HG02571 (cell line): Measurements from ENCODE around the gene SH3RF3.

Experiments
- ATAC-seq: cut with Tn5 transposase; IDR thresholded peaks from one replicate; pipeline ENCODE4 v1.9.1; 2021; ENCODE audit warnings: mild to moderate bottlenecking, moderate library complexity; ENCODE audit not compliant: unreplicated experiment

SH3RF3 gene

GRCh38 chr2:109197491-109198418 lies 68.8 kb downstream of the SH3RF3 start:
- ATAC-seq = no peak

DNA sequence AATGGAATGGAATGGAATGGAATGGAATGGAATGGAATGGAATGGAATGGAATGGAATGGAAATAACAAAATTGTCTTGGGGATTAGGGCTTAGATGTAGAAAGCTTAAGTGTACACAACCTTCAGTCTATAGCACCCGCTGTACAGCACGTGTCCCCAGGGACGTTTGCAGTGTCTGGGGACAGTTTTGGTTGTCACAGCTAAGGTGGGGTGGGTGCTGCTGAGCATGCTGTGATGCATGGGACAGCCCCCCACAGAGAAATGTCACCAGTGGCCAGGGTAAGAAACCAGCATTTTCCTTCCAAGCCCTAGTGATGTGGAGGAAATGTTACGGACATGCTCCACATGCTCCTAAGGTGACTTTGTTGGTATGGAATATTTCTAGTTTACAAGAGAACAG lies 70.8 kb downstream of the SH3RF3 start:
- no peak for ATAC-seq

- ATAC-seq = no peak
Observed at GRCh38 chr2:109200616-109201464, 71.8 kb downstream of the SH3RF3 start.

DNA sequence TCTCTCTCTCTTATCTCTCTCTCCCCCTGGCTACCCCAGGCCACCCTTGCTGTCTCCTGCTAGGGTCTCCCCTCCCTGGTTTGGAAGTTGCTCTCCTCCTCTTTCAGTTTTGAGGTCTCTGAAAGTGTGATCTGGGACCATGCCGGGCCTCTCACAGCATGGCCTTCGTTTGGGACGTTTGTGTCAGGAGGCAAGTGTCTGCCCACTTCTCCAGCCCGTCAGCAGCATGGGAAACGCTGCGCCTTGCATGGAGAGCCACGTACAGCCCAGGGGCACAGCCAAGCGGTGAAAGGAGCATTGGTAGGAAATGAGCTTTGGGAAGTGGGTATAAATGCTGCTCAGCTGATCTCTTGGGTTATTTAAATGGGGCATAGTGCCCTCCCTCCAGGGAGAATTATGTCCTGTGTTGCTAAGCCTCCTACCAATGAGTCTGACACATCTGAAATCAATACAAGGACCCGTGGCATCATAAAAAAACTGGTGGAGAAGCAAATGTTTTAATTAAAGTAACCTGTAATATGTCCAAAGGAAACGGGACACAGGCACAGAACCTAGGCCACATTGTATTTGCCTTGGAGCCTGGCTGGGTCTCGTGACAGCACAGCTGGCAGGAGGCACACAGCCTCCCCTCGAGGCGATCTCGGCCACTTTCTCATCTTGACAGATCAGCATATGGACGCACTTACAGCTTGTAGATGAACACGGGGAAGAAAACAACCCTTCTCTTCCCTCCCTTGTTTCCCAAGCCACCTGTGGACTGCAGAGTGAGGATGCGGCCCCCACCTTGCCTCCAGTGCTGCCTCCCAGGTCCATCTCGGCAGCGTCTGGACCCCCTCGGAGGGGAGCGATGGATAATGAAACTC lies 72.7 kb downstream of the SH3RF3 start:
- ATAC-seq = no peak

DNA sequence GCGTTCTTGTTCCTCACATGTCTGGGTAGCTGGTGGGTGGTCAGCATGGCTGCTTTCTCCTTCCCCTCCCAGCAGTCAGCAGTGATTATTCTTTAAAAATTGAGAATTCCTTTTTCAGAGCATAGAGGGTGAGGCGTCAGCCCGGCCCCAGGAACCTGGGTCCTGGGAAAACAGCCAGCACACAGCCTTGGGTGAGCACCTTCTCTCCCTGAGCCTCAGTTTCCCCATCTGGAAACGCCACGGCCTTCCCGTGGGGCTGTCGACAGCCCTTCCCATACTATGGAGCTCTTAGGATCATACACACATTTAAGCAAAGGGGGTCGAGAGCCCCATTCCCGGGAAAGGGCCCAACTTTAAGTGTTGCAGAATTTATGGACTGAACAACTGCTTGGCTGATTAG lies 73.5 kb downstream of the SH3RF3 start:
- ATAC-seq = no peak

- no peak for ATAC-seq
Observed at GRCh38 chr2:109203246-109204011, 74.4 kb downstream of the SH3RF3 start.

DNA sequence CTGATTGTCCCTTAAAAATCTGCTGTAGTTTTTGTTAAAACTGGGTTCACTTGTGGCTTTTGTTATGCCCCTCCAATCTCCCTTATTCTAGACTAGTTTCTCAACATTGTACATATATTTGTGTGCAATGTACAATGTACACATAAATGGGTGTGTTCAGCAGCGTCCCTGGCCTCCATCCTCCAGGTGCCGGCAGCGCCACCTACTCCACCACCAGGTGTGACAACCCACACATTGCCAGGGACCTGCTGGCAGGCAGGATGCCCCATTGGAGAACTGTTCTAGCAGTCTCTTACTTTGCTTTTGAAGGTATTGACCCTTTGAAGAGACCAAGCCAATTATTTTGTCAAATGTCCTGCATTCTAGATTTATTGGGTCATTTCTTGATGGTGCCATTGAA lies 75.4 kb downstream of the SH3RF3 start:
- no peak for ATAC-seq

- ATAC-seq = no peak
Observed at GRCh38 chr2:109205447-109205846, 76.4 kb downstream of the SH3RF3 start.

DNA sequence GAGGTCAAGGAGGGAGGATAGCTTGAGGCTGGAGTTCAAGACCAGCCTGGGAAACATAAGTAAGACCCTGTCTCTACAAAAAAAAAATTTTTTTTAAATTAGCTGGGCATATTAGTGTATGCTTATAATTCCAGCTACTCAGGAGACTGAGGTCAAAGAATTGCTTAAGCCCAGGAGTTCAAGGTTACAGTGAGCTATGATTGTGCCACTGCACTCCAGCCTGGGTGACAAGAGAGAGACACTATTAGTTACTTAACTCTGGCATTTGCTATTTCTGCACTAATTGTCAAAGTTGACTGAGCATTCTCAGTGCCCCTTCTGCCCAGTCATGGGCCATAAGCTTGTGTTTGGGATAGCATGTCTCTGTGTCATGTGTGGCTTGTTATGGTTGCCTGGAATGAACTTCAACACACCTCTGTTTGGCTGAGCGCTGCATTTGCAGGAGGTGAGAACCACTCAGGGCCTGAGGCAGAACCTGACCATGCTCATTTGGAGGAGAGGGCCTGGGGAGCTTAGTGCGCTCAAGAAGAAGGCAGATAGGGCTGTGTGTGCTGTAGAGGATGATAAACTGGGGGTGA lies 77.7 kb downstream of the SH3RF3 start:
- no peak for ATAC-seq

GRCh38 chr2:109207176-109207575 lies 78.2 kb downstream of the SH3RF3 start:
- no peak for ATAC-seq

DNA sequence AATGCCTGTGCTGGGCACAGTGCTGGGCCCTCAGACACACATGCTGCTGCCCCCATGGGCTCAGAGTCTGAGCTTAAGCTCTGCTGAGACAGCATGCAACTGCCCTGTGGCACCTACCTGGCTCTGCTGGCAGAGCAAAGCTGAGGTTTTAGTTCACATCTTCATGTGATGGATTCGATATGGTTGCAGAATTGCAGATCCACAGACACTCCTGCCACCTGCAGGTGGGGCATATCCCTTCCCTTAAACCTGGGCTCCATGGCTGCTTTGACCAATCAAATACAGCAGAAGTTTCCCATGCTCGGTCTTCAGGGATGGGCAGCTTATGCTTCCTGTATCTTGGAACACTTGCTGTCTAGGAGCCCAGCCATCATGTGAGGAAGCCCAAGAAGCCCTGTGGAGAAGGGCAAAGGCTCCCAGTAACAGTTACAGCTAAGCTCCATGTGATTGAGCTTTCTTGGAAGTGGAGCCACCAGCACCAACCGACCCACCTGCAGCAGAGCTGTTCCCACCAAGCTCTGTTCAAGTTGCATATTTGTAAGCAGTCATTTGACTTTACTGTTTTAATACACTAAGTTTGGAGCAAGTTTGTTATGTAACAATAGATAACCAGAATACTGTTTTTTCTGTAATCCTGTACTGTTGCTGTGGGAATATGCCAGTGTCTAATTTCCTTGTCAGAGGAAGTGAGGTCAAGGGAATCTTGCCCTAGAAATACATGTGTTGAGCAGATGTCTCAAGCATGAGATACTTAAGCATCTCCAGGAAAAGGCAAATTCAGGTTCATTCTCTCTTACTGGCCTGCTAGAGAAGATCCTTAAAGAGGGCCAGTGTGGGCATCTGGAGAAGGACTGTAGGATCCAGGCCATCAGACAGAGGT lies 79.3 kb downstream of the SH3RF3 start:
- ATAC-seq = no peak

- ATAC-seq = no peak
Observed at GRCh38 chr2:109208951-109209335, 79.9 kb downstream of the SH3RF3 start.

DNA sequence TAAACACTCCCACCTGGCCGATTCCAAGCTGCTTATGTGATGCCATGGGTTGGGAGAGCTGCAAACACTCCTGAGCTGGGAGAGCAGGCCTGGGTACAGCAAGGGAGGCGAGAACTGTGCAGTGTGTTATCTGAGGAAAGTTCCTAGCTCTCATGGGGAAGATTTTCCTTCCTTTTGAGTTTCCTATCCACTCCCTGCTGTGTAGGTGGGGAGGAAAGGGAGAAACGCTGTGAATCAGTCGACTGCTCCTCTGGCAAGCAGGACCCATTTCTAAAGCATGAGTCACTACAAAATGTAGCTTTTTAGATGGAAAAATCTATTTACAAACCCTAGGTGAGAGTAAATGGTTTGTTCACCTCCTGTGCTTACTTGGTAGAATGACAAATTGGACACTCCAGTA lies 80.4 kb downstream of the SH3RF3 start:
- no peak for ATAC-seq

DNA sequence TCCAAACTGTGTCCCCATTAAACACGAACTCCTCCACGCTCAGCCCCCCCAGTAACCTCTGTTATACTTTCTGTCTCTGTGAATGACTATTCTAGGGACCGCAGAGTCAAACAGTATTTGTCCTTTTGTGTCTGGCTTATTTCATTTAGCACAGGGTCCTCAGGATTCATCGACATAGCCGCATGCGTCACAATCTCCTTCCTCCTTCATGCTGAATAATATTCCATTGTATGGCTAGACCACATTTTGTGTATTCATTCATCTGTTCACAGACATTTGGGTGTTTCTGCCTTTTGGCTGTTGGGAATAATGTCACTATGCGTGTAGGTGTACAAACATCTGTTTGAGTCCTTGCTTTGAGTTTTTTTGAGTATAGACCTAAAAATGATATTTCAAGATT lies 80.9 kb downstream of the SH3RF3 start:
- ATAC-seq = no peak

GRCh38 chr2:109210431-109211200 lies 81.6 kb downstream of the SH3RF3 start:
- ATAC-seq = no peak

DNA sequence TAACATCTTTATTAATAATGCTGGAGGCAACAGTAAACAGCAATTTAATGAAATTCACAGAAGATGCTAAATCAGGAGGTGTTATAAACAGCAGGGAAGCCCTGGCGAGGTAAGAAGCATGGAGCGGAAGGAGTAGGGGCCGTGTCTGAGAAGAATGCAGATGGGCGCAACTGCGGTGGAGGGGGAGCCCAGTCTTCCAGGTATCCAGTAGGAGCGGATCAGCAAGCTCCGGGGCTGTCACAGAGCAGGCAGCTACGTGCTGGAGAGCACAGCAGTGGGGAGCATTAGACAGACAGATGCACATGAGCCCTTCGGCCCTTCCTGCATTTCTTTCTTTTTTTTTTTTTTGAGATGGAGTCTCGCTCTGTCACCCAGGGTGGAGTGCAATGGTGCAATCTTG lies 82.3 kb downstream of the SH3RF3 start:
- no peak for ATAC-seq

- ATAC-seq = no peak
Observed at GRCh38 chr2:109212836-109213563, 84.0 kb downstream of the SH3RF3 start.
